Measurements from ENCODE around the gene CFAP298.
A peak's percentile ranks its signal among the peaks of the same experiment; 100 is the strongest.
"Not testable (repeated sequence)": the region's sequence is repeated elsewhere in the genome, so short reads cannot be mapped to it uniquely, and the experiment has no call there.

CFAP298 gene, protein sequence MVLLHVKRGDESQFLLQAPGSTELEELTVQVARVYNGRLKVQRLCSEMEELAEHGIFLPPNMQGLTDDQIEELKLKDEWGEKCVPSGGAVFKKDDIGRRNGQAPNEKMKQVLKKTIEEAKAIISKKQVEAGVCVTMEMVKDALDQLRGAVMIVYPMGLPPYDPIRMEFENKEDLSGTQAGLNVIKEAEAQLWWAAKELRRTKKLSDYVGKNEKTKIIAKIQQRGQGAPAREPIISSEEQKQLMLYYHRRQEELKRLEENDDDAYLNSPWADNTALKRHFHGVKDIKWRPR

DNA sequence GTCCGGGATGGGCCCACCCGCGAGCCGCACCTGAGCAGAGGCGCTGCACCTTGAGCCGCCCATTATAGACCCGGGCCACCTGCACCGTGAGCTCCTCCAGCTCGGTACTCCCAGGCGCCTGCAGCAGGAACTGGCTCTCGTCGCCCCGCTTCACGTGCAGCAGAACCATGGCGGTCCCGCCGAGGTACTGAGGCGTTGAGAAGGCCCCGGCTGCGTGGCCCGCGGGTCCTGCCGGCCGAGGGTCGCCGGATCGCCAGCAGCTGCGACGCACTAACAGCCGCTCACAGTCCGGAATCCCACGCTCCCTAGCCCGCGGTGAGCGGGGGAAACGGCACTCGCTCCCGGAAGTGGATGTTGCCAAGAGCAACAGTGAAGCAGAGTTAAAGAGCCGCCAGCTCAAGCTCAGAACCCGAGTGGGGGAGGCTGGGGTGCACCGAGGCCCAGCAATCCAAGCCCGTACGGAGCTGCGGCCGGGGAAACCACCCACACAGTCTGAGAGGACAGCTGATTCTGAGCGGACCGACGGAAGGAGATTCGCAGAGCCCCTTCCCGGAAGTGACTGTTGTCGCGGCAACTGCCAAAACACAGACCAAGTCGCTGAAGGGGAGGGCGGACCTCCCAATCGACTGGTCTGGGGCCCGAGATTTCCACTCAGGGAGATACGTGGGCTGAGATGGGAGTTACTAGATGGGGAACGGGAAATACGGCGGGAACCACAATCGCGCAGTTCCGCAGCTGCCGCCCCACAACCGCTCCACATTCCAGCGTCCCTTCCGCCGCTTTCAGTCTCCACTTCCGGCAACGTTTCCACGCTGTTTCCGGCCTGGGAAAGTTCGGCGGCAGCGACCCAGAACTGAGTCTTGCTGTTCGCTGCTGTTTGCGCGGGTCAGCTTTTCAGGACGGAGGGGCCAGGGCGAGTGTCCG is at the start of gene CFAP298:
Gene CFAP298 (minus strand): TSS at position 303 of the 924 bp plus-strand sequence. CDS start 134 bp downstream, at position 169.
- Mint-ChIP-seq H3K4me1 (peaks cover 24% of the 10 kb centered on the region), H3K36me3 (peaks cover 14% of the 10 kb centered on the region), H3K27me3 (peaks cover 31% of the 10 kb centered on the region), H3K27ac (peak within 1 kb of the TSS; percentile 87), H3K4me3 (peak within 1 kb of the TSS; percentile 97), H3K9me3 (no peaks in the 10 kb centered on the region)
- peak; percentile 93 for DNase-seq
- CTCF ChIA-PET = interaction anchor here (1.0 to 2.0 kb wide), 3 partner anchors 11 to 159 kb away, joined by 3 to 7 read pairs (median 4); partner anchors contain the start of gene PAXBP1

DNA sequence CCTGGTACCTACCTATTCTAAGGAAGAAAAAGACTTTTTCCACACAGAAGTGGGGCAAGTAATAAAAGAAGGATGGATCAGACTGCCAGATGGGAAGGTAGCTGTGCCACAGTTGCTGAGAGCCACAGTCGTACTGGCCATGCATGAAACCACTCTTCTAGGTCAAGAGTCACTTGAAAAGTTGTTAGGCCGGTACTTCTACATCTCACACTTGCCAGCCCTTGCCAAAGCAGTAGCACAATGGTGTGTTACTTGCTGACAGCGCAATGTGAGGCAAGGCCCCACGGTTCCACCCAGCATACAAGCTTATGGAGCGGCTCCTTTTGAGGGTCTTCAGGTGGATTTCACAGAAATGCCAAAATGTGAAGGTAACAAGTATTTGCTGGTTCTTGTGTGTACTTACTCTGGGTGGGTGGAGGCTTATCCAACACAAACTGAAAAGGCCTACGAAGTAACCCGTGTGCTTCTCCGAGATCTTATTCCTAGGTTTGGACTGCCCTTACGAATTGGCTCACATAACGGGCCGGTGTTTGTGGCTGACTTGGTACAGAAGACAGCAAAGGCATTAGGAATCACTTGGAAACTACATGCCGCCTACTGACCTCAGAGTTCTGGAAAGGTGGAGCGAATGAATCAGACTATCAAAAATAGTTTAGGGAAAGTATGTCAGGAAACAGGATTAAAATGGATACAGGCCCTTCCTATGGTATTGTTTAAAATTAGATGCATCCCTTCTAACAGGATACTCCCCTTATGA is 49.0 kb upstream of the CFAP298 start:
- not testable (repeated sequence) for H3K4me3 Mint-ChIP-seq

DNA sequence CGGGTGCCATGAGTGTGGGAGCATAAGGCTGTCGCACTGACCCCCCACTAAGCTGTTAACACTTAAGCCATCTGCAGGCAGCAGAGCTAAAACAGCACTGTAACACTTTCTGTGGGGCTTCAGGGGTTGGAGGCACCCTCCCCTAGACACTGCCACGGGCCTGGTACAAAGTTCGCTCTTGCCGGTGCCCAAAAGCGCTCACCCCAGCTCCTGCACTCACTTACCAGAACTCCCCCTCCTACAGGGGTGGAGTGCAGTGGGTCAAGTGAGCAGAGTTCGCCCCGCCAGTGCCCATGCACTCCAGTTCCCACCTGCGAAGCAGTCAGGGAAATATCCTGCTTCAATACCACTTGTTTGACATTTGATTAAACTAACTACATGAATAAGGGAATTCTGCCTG is 46.3 kb upstream of the CFAP298 start:
- CTCF ChIA-PET = no interaction called here
- no peaks in the 10 kb centered on the region for H3K4me1 Mint-ChIP-seq

More for the DNA sequence above, 49.0 kb upstream of the CFAP298 start:
- Mint-ChIP-seq H3K36me3 (peaks cover 68% of the 10 kb centered on the region), H3K9me3 (peaks cover 17% of the 10 kb centered on the region)
- H3K27ac Mint-ChIP-seq, H3K4me1 Mint-ChIP-seq, H3K27me3 Mint-ChIP-seq, CTCF ChIA-PET, DNase-seq: not testable (repeated sequence)

DNA sequence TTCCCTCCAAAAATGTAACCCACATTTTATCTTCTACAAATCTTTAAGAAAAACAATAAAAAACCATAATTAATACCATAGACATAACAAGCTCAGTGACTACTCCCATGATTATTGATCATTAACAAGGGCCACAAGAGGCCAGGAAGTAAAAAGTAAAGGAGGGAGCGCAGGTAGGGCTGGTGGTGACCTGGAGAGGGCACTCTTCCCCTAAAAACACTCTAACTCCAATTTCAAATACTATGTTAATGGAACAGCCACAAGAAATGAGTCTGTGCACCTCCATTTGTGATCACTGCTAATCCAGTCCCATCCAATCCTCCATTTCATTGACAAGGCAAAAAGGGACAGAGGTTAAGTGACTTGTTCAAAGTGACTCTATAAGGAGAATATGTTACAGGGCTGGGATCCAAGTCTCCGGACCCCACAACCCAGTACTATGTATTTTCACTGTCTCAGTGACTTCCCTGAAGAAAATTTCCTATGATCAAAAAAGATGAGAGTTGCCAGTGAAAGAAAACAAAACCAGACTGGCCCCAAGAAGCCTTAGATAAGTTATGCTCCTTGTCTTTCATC is 41.2 kb upstream of the CFAP298 start:
- Mint-ChIP-seq H3K9me3 (no peaks in the 10 kb centered on the region), H3K4me1 (peaks cover 8% of the 10 kb centered on the region), H3K4me3 (no peak overlapping the region), H3K27me3 (no peaks in the 10 kb centered on the region), H3K36me3 (peaks cover 28% of the 10 kb centered on the region), H3K27ac (no peak overlapping the region)
- DNase-seq = peak; percentile 39
- CTCF ChIA-PET = interaction anchor here (0.8 to 1.2 kb wide), 6 partner anchors 10 to 470 kb away, joined by 3 to 4 read pairs (median 3); no protein-coding TSS in a partner anchor

More for the DNA sequence above, 46.3 kb upstream of the CFAP298 start:
- Mint-ChIP-seq H3K36me3 (peaks cover 47% of the 10 kb centered on the region), H3K27ac (no peak overlapping the region), H3K4me3 (no peak overlapping the region), H3K27me3 (no peaks in the 10 kb centered on the region), H3K9me3 (no peaks in the 10 kb centered on the region)
- DNase-seq = no peak

DNA sequence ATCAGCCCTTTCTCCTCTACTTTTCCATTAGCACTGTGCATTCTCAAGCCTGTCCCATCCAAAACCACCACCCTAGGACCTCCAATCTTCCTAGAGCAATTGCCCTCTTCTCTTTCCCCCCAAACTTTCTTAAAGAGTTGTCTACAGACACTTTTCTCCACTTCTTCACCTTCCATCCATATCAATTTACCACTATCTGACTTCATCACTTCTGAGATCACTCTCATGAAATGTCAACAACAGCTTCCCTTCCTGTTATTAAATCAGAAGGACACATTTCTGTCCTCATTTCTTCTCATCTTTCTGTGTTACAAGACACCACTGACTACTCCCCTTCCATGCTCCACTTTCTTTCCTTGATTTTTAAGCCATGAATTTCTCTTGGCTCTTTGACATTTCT is 36.0 kb upstream of the CFAP298 start:
- DNase-seq = no peak
- Mint-ChIP-seq H3K4me1 (peaks cover 8% of the 10 kb centered on the region), H3K27me3 (no peaks in the 10 kb centered on the region), H3K27ac (no peak overlapping the region), H3K9me3 (no peaks in the 10 kb centered on the region), H3K36me3 (peaks cover 13% of the 10 kb centered on the region), H3K4me3 (no peak overlapping the region)
- CTCF ChIA-PET = interaction anchor here (1.4 kb wide), 1 partner anchor 178 kb away, joined by 4 read pairs; no protein-coding TSS in a partner anchor

DNA sequence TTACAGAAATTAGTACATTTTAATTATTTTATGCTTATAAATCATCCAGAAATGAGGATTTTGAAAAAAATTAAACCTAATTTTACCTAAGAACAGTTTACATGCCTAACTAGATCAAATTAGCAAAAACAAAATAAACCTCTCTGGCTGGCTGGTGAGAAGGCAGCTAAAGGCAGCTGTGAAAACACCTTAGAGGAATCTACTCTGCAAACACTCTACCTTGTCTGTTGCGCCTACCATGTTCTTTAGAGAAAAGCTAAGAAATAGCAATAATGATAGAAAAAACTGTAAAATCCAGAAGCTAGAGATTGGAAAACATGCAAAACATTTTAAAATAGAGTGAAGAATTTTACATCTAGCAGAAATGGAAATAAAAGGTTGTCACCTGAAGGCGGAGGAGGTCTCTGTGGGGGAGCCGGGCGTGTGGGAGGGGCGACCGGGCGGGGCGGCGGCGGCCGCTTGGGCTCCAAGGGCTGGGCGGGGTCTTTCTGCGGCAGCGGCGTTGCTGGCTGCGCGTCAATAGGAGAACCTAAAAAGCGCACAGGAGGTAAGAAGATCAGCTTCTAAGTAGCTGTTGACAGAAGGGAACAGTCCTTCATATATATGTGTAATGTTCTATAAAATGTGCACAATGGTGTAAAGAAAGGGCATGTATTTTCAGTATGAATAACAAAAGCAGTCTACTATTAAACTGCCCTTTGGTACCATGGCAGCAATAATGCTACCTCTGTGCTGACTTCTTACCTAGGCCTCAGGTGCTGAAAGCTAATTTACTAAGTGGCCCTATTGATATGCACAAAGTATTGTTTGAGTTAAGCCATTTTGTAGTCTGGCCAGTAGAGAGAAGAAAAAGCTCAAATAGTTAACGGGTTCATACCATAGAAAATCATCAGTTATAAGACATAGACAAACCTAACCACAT is 33.3 kb upstream of the CFAP298 start:
- no peaks in the 10 kb centered on the region for H3K9me3 Mint-ChIP-seq
- H3K4me3 Mint-ChIP-seq = no peak overlapping the region
- peaks cover 7% of the 10 kb centered on the region for H3K4me1 Mint-ChIP-seq
- CTCF ChIA-PET = no interaction called here
- no peak for DNase-seq
- H3K36me3 Mint-ChIP-seq = peaks cover 14% of the 10 kb centered on the region
- no peaks in the 10 kb centered on the region for H3K27me3 Mint-ChIP-seq
- no peak overlapping the region for H3K27ac Mint-ChIP-seq

DNA sequence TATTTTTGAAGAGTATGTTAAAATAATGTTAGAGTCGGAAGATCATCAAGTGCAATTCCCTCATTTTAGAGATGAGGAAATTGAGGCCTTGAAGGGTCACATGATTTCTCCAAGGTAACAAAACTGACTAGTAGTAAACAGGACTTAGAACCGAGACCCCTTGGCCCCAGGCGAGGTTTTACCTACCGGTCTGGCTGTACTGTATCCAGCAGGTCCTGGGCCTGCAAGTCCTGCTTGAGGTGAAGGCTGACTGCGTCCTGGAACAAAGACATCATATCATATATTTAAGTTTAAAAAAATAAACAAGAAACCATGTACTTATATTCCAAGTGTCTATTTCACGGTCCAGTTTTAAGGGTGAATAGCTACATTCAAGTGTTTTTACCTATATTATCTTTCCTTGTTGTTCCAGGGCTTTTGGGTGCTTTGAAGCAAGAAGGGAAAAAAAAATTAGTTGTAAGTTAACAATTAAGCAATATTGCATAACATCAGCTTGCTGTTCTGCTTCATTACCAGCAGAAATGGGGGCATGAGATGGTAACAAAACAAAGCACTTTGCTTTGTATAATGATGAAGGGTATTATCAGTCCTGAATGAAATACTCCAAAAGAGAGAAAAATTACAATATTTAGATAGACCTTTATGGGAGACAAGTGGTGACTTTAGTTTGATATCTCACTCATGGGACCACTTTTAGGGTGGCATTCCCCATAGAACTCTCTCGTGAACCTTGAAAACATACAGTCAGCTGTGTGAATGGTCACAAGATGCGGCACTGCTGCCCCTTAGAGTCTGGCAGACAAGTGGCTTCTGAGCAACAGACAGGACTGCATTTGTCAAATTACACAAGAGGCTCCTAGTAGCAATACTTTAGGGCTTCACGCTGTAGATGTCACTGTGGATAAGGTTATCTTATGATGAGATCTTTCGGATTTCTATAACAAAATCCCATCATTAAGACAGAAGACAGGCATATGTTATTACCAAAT is 29.8 kb upstream of the CFAP298 start:
- H3K36me3 Mint-ChIP-seq = peaks cover 22% of the 10 kb centered on the region
- no peaks in the 10 kb centered on the region for H3K27me3 Mint-ChIP-seq
- H3K9me3 Mint-ChIP-seq = no peaks in the 10 kb centered on the region
- H3K4me1 Mint-ChIP-seq = peaks cover 4% of the 10 kb centered on the region
- H3K27ac Mint-ChIP-seq = no peak overlapping the region
- no peak for DNase-seq
- no peak overlapping the region for H3K4me3 Mint-ChIP-seq
- CTCF ChIA-PET = no interaction called here

DNA sequence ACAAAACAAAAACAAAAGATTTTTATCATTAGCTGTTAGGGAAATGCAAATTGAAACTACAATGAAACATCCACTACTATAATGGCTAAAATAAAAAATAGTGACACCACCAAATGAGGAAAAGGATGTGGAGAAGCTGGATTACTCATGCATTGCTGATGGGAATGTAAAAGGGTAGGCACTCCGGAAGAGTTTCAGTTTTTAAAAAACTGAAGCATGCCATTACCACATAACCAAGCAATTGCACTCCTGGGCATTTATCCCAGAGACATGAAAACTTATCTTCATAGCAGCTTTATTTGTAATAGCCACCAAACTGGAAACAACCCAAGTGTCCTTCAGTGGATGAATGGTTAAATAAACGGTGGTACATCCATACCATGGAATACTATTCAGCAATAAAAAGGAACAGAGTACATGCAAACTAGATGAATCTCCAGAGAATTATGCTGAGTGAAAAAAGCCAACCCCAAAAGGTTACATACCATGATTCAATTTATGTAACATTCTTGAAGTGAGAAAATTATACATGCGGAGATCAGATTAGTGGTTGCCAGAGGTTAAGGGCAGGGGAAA is 14.5 kb upstream of the CFAP298 start:
- H3K4me1 Mint-ChIP-seq = peaks cover 2% of the 10 kb centered on the region
- peaks cover 3% of the 10 kb centered on the region for H3K27me3 Mint-ChIP-seq
- H3K9me3 Mint-ChIP-seq = no peaks in the 10 kb centered on the region
- CTCF ChIA-PET = interaction anchor here (0.6 kb wide), 1 partner anchor 992 kb away, joined by 3 read pairs; no protein-coding TSS in a partner anchor
- H3K36me3 Mint-ChIP-seq = peaks cover 11% of the 10 kb centered on the region
- DNase-seq = no peak
- H3K4me3 Mint-ChIP-seq = no peak overlapping the region
- no peak overlapping the region for H3K27ac Mint-ChIP-seq

DNA sequence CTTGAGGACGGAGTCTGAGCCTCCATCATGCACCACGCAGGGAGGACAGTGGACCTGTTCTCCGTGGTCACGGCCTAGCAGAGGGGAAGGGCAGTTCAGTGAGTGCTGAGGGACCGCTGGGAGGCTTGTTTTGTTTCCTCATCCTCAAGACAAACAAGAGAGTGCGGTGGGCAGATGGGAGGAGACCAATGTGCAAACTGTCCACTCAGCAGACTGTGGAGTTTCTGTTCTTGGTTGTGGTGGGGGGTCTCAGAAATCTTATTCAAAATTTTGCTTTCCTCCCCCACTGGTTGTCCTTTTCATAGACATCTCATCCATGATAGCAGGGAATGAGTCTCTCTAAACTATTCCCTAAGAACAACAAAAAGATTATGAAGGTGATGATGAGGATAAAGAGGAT is 6.0 kb upstream of the CFAP298 start:
- H3K4me3 Mint-ChIP-seq, H3K4me1 Mint-ChIP-seq, CTCF ChIA-PET, H3K27ac Mint-ChIP-seq, H3K36me3 Mint-ChIP-seq, DNase-seq, H3K9me3 Mint-ChIP-seq: not testable (repeated sequence)
- H3K27me3 Mint-ChIP-seq = peaks cover 53% of the 10 kb centered on the region

DNA sequence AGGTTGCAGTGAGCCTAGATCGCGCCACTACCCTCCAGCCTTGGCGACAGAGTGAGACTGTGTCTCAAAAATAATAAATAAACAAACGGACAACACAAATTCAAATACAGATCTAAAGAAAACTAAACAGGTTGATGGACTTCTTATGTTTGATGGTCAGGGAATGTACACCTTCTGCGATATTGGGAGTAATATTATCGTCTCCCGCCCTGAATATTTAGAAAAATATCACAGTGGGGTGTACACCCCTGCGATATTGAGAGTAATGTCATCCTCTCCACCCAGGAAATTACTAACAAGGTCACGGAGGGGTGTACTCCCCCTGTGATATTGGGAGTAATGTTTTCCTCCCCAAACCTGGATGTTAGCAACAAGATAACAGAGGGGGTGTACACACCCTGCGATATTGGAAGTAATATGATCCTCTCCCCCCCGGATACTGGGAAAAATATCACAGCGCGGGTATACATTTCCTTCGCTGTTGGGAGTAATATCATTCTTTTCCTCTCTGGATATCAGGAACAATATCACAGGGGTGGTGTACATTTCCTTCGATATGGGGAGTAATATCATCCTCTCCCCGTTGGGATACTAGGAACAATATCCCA is 1.4 kb upstream of the CFAP298 start:
- Mint-ChIP-seq H3K36me3 (peaks cover 9% of the 10 kb centered on the region), H3K4me1 (peaks cover 24% of the 10 kb centered on the region), H3K27me3 (peaks cover 36% of the 10 kb centered on the region), H3K4me3 (peak overlapping the region; percentile 97), H3K27ac (no peak overlapping the region), H3K9me3 (no peaks in the 10 kb centered on the region)
- CTCF ChIA-PET = interaction anchor here (1.0 to 2.0 kb wide), 3 partner anchors 12 to 158 kb away, joined by 3 to 7 read pairs (median 4); partner anchors contain the start of gene PAXBP1
- DNase-seq = no peak

DNA sequence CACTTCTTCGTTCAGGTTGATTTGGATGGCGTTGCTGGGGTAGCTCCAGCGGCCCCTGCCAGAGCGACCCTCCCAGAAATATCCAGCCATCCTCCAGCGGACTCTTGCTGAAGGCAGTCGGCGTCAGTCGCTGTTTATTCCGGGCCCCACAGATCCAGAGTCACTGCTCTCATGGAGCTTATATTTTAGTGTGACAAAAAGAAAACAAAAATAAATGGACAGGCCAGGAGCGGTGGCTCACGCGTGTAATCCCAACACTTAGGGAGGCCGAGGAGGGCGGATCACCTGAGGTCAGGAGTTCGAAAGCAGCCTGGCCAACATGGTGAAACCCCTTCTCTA is 791 bp upstream of the CFAP298 start:
- H3K27ac Mint-ChIP-seq = peak overlapping the region; percentile 87
- peak overlapping the region; percentile 97 for H3K4me3 Mint-ChIP-seq
- peaks cover 9% of the 10 kb centered on the region for H3K36me3 Mint-ChIP-seq
- no peaks in the 10 kb centered on the region for H3K9me3 Mint-ChIP-seq
- DNase-seq = no peak
- H3K27me3 Mint-ChIP-seq = peaks cover 32% of the 10 kb centered on the region
- H3K4me1 Mint-ChIP-seq = peaks cover 24% of the 10 kb centered on the region
- CTCF ChIA-PET = interaction anchor here (1.0 to 2.0 kb wide), 3 partner anchors 12 to 158 kb away, joined by 3 to 7 read pairs (median 4); partner anchors contain the start of gene PAXBP1
